Activated CD4-positive, alpha-beta T cell treated with anti-CD3 and anti-CD28 coated beads, Interleukin-2, amount 50 U/mL, for 48 hours (primary cell): ENCODE data around the gene BIVM.

Experiments
- DNase-seq, 2 experiments: peaks; one replicate each; pipeline ENCODE4 v3.0.0-alpha.2; 2020

The BIVM gene

DNA sequence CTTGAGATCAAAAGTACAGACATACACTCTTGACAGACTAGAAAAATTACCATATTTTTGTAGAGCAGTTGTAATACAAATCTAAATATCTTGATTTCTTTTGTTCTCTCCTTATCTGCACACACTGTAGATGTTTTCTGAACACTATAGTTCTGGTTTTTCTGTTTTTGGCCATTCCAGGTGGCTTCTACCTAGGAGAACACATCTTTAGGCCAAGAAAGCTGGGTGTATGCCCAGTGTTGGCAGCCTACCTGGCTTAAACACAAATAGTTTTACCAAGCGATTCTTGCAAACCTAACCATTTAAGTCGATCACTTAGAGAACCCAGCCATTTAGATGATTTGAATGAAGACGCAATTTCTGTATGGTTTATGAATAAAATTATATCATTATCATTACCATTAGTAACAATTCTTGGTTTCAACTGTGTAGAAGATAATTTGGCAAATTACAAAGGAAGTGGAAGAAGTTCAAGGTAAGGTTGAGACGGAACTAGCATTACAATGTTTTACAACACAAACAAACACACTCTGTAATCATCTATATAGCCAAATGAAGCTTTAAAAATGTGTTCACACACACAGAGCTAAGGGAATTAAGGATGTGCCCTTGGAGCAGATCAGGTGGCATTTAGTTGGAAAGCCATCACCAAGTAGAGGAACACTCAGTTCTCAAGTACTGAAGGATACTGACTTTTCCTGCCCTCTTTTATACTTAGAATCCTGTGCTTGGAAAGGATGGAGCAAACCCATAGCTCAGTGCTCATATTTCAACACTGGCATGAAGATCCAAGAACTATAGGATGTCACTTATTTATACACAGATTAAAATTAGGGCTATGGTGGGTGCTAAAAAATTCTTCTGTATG, 83.1 kb downstream of the BIVM start:
- no peak for DNase-seq
